ENCODE data around the gene GADL1. TPM values are rescaled to one million over a fixed set of nuclear protein-coding genes. Genes with fewer than 3 reads are reported as not detected.

Gene GADL1
- total RNA-seq, 1 experiment from 2014 or later: not detected

DNA sequence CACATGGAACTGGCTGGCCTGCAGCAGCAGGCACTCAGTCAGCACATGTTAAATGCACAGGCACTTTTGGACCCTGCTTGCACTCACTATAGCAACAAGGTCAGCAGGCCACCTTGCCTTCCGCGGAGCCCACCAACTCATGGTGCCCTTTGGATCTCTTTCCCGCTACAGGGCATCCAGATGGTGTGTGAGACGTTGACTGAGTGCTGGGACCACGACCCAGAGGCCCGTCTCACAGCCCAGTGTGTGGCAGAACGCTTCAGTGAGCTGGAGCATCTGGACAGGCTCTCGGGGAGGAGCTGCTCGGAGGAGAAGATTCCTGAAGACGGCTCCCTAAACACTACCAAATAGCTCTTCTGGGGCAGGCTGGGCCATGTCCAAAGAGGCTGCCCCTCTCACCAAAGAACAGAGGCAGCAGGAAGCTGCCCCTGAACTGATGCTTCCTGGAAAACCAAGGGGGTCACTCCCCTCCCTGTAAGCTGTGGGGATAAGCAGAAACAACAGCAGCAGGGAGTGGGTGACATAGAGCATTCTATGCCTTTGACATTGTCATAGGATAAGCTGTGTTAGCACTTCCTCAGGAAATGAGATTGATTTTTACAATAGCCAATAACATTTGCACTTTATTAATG lies 203.1 kb downstream of the GADL1 start:
- DNase-seq (ENCODE audit: low read depth, low spot score): no peak
- Histone ChIP-seq H4K20me1 (ENCODE audit: insufficient read depth) (no peaks in the 10 kb centered on the region), H3K79me2 (ENCODE audit: insufficient read depth, low read length) (peaks cover 48% of the 10 kb centered on the region), H3K4me2 (ENCODE audit: low read length) (no peak overlapping the region), H3K4me3 (replicated peaks in 1 of 2; ENCODE audit: low read depth in 1 of 2, low read length in 2 of 2) (no peak overlapping the region), H3K36me3 (ENCODE audit: control insufficient read depth in 1 of 2, insufficient read depth in 2 of 2, low read length in 2 of 2) (peaks cover 23 to 58% of the 10 kb centered on the region in 2 experiments), H2AFZ (ENCODE audit: low read depth, low read length, poor library complexity, severe bottlenecking) (no peak overlapping the region), H3K27me3 (ENCODE audit: insufficient read depth, low read length) (no peaks in the 10 kb centered on the region), H3K4me1 (ENCODE audit: control insufficient read depth in 1 of 2, insufficient read depth in 2 of 2, low read length in 2 of 2) (peaks cover 38 to 52% of the 10 kb centered on the region in 2 experiments), H3K9ac (ENCODE audit: low read length) (no peak overlapping the region), H3K27ac (ENCODE audit: low read depth, low read length) (no peak overlapping the region; the same call in 1 of the 2 replicates), H3K9me3 (ENCODE audit: control insufficient read depth in 1 of 2, insufficient read depth in 1 of 2, low read depth in 1 of 2, low read length in 2 of 2) (no peaks in the 10 kb centered on the region), H3K9me2 (ENCODE audit: insufficient read depth) (no peaks in the 10 kb centered on the region)
- POLR2A ChIA-PET: no interaction called here
- CTCF ChIA-PET: interaction anchor here (0.7 to 0.9 kb wide), 2 partner anchors 644 to 649 kb away, joined by 3 read pairs; no protein-coding TSS in a partner anchor
- RAD21 ChIA-PET (ENCODE audit: low non-redundant PET in 1 of 2, low total read pairs in 2 of 2, uncharacterized antibody in 2 of 2, unreplicated experiment in 2 of 2): no interaction called here
- no peak for TF ChIP-seq POLR2A (IDR thresholded peaks at IDR 0.05; ENCODE audit: borderline replicate concordance, extremely low read depth, insufficient read depth, insufficient read length)
- no peak for TF ChIP-seq ZNF274 (IDR thresholded peaks at IDR 0.05; ENCODE audit: low read depth, low read length)
- TF ChIP-seq FOSL1 (IDR thresholded peaks at IDR 0.05; ENCODE audit: low read depth): no peak
- TF ChIP-seq TCF7L2 (IDR thresholded peaks at IDR 0.05; ENCODE audit: borderline replicate concordance, extremely low read depth, insufficient read depth, insufficient read length): no peak
- no peak for TF ChIP-seq CEBPB (IDR thresholded peaks at IDR 0.05; ENCODE audit: low read depth)
- BruUV-seq (replicated peaks): no TSS peak
- intact Hi-C loops (cut with micrococcal nuclease): no loop called here
- ATAC-seq: no peak

DNA sequence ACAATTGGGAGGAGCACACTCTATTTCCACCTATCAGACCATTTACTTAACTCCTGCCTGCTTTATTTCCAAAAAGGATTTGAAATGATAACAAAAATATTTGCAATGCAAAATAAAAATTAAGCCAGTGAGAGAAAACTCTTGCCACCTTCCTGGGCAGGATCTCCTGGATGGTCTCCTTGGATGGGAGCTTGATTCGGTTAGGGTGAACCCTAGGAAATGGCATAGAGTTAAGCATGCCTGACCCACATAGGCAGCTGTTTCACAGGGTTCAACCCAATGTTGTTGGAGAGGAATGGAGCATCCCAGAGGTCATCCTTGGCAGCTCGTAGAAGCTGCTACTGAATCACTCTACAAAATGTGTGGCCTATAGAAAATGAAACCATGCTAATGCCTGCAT lies 204.3 kb downstream of the GADL1 start:
- CTCF ChIA-PET: no interaction called here
- H3K36me3 ChIP-seq (ENCODE audit: control insufficient read depth in 1 of 2, insufficient read depth in 2 of 2, low read length in 2 of 2): peaks cover 19 to 55% of the 10 kb centered on the region in 2 experiments
- ATAC-seq (no peak), DNase-seq (ENCODE audit: low read depth, low spot score) (no peak)
- TSS peak; percentile 2 for BruUV-seq (replicated peaks)
- no peak overlapping the region for H3K4me3 ChIP-seq (replicated peaks in 1 of 2; ENCODE audit: low read depth in 1 of 2, low read length in 2 of 2)
- intact Hi-C loops (cut with micrococcal nuclease): no loop called here
- peaks cover 38 to 52% of the 10 kb centered on the region in 2 experiments for H3K4me1 ChIP-seq (ENCODE audit: control insufficient read depth in 1 of 2, insufficient read depth in 2 of 2, low read length in 2 of 2)
- no peak overlapping the region for H2AFZ ChIP-seq (ENCODE audit: low read depth, low read length, poor library complexity, severe bottlenecking)
- H3K27me3 ChIP-seq (ENCODE audit: insufficient read depth, low read length): no peaks in the 10 kb centered on the region
- no peaks in the 10 kb centered on the region for H4K20me1 ChIP-seq (ENCODE audit: insufficient read depth)
- no peak overlapping the region for H3K4me2 ChIP-seq (ENCODE audit: low read length)
- POLR2A ChIA-PET: no interaction called here
- peaks cover 59% of the 10 kb centered on the region for H3K79me2 ChIP-seq (ENCODE audit: insufficient read depth, low read length)
- RAD21 ChIA-PET (ENCODE audit: low non-redundant PET in 1 of 2, low total read pairs in 2 of 2, uncharacterized antibody in 2 of 2, unreplicated experiment in 2 of 2): no interaction called here
- no peaks in the 10 kb centered on the region for H3K9me2 ChIP-seq (ENCODE audit: insufficient read depth)
- no peak overlapping the region for H3K9ac ChIP-seq (ENCODE audit: low read length)
- H3K9me3 ChIP-seq (ENCODE audit: control insufficient read depth in 1 of 2, insufficient read depth in 1 of 2, low read depth in 1 of 2, low read length in 2 of 2): no peaks in the 10 kb centered on the region
- H3K27ac ChIP-seq (ENCODE audit: low read depth, low read length): peak overlapping the region; percentile 75; the same call in 1 of the 2 replicates
- no peak for TF ChIP-seq RAD21 (IDR thresholded peaks at IDR 0.05; ENCODE audit: low read depth)
- no peak for TF ChIP-seq FOSL1 (IDR thresholded peaks at IDR 0.05; ENCODE audit: low read depth)
- TF ChIP-seq SRF (IDR thresholded peaks at IDR 0.05; ENCODE audit: low read depth): no peak
- no peak for TF ChIP-seq EZH2phosphoT487 (IDR thresholded peaks at IDR 0.05; ENCODE audit: borderline replicate concordance)
- no peak for TF ChIP-seq ZNF274 (IDR thresholded peaks at IDR 0.05; ENCODE audit: low read depth, low read length)
- no peak for TF ChIP-seq POLR2A (IDR thresholded peaks at IDR 0.05; ENCODE audit: borderline replicate concordance, extremely low read depth, insufficient read depth, insufficient read length)
- TF ChIP-seq SP1 (IDR thresholded peaks at IDR 0.05; ENCODE audit: low read depth): no peak
- TF ChIP-seq, protein P1, sequence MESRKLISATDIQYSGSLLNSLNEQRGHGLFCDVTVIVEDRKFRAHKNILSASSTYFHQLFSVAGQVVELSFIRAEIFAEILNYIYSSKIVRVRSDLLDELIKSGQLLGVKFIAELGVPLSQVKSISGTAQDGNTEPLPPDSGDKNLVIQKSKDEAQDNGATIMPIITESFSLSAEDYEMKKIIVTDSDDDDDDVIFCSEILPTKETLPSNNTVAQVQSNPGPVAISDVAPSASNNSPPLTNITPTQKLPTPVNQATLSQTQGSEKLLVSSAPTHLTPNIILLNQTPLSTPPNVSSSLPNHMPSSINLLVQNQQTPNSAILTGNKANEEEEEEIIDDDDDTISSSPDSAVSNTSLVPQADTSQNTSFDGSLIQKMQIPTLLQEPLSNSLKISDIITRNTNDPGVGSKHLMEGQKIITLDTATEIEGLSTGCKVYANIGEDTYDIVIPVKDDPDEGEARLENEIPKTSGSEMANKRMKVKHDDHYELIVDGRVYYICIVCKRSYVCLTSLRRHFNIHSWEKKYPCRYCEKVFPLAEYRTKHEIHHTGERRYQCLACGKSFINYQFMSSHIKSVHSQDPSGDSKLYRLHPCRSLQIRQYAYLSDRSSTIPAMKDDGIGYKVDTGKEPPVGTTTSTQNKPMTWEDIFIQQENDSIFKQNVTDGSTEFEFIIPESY (IDR thresholded peaks at IDR 0.05; ENCODE audit: extremely low read depth, insufficient replicate concordance, low read length): no peak
- TF ChIP-seq YY1 (IDR thresholded peaks at IDR 0.05; ENCODE audit: extremely low read depth, insufficient replicate concordance, low read depth, low read length): no peak
- TF ChIP-seq, protein P2, sequence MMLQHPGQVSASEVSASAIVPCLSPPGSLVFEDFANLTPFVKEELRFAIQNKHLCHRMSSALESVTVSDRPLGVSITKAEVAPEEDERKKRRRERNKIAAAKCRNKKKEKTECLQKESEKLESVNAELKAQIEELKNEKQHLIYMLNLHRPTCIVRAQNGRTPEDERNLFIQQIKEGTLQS (IDR thresholded peaks at IDR 0.05): no peak
- TF ChIP-seq ELF1 (IDR thresholded peaks at IDR 0.05; ENCODE audit: borderline replicate concordance, low read depth): no peak
- TF ChIP-seq EZH2 (IDR thresholded peaks at IDR 0.05): no peak
- TF ChIP-seq MAX (IDR thresholded peaks at IDR 0.05): no peak
